ENCODE results near the gene MYOM3.

The MYOM3 gene

DNA sequence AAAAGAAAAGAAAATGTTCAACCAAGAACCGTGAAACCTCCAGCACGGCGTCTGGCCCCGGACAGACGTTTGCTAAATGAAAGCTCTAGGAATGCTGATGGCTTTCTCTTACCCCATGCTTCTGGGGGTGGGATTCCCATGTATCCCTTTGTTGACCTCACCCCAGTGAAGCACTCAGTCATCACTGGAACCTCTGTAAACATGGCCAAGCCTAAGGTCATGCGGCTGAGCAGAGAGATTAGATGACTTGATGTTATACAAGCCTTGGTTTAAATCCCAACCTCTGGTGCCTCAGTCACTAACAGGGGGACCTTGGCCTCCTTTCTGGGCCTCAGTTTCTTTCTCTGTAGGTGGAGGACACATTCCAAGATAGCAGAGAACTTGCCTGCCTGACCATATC, 2.8 kb upstream of the MYOM3 start:
- DNase-seq (ENCODE audit: low read depth in 3 of 3) = no peak

DNA sequence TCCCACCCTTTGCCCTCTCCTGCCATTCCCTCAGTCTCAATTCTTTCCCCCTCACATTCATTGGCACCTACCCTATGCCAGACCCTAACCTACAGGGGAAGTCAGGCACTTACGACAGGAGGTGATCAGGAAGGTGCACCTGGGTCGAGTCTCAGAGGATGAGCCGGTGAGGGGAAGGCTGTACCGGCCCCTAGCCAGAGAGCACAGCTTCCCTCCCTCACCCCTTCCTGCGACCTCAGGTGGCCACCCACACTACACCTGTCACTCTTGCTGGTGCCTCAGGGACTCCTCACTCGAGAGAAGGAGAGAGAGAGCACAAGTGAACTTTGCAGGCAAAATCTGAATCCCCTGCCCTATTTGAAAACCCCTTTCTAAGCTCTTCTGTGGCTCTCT, 1.7 kb upstream of the MYOM3 start:
- no peak for DNase-seq (ENCODE audit: low read depth in 3 of 3)

DNA sequence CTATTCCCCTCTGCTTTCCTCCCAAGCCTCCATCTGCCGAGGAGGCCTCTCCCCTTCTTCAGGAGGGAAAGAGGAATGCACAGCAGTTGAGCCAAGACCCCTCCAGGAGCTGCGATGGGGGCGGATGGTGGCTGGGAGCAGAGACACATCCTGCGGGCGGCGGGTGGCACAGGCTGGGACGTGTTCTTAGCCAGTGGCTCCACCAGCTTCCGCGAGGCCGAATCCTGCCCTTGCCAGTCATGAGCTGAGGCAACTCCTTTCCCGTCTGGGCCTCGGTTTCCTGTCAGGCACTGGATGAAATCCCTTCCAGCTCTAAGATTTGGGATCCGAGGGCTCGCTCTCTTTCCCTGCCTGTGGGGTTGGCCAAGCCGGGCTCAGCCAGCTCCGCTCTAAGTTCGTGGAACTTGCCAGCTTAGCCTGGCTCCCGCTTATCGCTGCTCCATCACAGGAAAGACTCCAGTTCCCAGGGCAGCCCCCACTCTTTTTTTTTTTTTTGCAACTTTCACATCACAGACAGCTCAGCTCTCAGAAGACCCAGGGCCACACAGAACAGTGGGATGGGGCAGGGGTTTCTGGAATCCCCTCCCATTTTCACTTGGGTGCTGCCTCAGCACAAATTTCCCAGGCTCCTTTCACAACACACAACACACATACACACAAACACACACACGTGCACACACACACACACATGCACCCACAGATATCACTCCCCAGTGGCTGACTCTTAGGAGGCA, 506 bp downstream of the MYOM3 start:
- DNase-seq (ENCODE audit: low read depth in 3 of 3) = no peak

GRCh38 chr1:24110642-24111261, 1.2 kb downstream of the MYOM3 start:
- no peak for DNase-seq (ENCODE audit: low read depth in 3 of 3)

GRCh38 chr1:24109686-24110475, 2.1 kb downstream of the MYOM3 start:
- DNase-seq (ENCODE audit: low read depth in 3 of 3) = no peak

DNA sequence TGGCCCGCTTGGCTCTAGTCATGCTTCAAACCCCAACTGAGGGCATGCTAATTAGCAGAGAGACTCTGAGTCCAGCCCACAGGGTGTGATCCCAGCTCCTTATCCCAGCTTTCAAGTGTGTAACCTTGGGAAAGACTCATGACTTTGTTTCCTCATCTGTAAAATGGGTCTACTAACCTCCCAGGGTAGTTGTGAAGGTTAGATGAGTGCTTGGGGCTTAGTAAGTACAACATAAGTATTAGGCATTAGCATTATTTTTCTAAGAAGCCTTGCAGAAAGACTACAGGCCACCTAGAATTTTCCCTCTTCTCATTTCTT, 2.8 kb downstream of the MYOM3 start:
- DNase-seq (ENCODE audit: low read depth in 3 of 3) = no peak

DNA sequence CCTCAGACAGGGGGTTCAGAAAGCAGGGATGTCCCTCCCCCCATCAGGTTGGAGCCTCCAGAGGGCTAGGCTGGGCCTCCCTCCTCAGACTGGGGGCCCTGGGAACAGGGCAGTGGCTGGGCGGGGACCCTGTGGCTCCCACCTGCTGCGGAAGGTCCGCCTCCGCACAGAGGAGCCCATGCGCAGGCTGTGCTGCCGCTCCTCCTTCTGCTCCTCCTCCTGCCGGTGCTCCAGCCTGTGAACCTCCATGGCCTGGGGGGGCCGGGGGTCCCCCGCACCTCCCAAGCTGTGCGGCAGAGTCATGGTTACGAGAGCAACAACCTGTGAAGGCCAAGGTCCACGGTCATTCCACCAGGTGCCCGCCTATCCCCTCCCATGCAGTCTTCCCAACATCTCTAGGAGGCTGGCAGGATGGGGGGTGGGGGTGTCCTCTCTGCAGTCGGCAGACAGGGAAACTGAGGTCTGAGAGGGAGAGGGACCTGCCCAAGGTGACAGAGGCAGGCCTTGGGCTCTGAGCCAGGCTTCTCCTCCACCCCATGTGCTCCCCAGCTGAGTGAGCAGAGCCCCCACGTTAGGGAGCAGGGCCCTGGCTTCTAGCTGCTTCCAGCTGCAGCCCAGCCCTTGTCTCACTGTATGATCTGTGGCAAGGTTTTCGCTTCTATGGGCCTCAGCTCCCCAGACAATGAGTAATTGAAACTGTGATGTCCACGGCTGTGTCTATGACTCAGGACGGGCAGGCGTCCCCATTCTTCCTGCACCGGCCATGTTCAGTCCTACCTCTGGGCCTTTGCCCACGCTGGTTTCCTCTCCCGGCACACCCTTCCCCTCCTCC, 3.4 kb downstream of the MYOM3 start:
- DNase-seq (ENCODE audit: low read depth in 3 of 3) = no peak

DNA sequence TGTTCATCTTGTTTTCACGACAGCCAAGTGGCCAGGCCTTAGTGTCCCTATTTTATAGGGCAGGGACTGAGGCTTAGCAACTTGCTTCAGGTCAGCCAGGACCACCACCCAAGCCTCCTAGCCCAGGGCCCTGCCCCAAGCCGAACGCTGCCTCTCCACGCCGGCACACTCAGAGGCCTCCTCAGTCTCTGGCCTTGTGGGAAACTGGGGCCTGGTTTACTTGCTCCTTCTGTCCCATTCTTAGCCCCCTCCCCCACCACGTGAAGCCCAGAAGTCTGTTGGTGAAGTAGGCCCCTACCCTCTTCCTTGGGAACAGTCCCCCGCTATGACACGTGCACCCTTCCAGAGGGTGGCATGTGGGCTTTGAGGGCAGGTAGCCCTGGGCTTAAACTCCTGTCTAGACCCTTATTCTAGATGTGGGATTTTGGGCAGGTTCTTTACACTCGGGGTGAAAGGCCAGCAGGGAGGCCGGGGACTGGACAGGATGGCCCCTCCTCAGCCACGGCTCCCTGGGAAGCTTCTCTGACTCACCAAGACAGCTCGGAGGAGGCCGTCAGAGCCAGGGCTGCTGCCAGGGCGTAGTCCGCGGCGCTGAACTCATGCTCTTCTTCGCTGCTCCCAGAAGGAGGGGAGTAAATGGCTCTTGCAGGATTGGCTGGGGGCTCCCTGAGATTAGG, 4.3 kb downstream of the MYOM3 start:
- no peak for DNase-seq (ENCODE audit: low read depth in 3 of 3)

DNA sequence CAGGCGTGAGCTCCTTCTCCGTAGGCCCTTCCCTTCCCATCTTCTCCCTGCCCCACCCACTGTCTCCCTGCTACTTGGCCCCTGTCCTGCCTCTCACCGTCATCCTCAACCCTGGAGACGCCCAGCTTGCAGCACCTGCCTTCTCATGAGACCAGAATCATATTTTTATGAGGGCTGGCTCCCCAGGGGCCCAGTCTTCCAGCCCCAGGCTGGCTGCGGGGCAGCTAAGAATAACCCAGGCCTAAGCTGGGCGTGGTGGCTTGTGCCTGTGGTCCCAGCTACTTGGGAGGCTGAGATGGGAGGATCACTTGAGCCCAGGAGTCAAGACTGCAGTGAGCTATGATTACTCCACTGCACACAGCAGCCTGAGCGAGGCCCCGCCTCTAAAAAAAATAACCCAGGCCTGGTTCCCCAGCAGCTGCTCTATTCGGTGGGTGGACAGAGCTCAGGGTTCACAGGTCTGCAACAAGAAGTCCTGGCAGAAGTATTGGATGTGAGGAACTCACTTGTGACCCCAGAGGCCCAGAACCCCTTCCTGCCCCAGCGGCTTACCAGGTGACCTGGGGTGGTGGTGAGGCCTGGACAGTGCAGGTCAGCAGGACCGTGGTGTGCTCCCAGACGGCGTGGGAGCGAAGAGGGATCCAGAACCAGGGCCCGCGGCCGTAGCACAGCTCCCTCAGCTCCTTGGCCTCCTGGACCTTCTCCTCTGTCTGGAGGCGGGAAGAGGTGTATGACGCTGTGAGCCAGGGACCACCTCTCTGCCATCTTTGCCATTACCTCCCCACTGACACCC, 6.4 kb downstream of the MYOM3 start:
- DNase-seq (ENCODE audit: low read depth in 3 of 3) = no peak

- DNase-seq (ENCODE audit: low read depth in 3 of 3) = no peak
Observed at GRCh38 chr1:24104854-24105253, 7.1 kb downstream of the MYOM3 start.

- no peak for DNase-seq (ENCODE audit: low read depth in 3 of 3)
Observed at GRCh38 chr1:24103879-24104278, 8.1 kb downstream of the MYOM3 start.

DNA sequence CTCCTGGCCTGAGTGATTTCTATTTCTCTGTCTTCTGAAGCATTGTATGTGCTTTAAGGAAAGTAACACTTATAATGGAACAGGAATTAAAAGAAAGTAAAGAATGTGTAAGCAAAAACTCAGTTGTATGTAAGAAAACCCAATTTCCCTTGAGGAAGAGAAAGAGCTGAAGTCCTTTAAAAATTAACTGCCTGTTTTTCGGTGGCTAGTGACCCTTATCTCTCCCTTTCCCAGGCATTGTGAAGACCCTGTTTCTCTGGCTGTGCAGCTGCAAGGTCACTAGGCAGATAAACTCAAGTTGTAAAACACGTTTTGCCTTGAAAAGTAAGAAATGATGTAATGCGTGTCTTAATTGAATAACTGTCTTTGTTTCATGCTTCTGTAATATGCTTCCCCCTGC, 8.5 kb downstream of the MYOM3 start:
- DNase-seq (ENCODE audit: low read depth in 3 of 3) = no peak

DNA sequence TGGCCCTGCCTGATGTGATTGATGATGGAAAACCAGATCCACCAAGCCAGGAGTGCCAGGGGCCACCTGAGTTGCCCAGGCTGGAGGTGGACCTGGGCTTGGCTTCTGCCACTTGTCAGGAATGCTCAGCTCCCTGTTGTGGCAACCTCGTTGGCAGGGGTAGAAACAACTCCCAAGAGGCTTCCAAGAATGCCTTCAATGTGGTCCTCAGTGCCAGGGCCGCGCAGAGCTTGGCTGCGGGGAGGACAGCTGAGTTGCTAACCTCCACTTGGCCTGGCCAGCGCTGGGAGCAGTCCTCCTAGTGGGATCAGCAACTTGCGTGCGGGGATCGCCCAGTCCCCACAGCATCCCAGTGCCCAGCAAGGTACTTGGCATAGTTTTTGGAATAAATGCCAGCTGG, 9.0 kb downstream of the MYOM3 start:
- DNase-seq (ENCODE audit: low read depth in 3 of 3) = no peak

GRCh38 chr1:24101796-24102586, 9.9 kb downstream of the MYOM3 start:
- no peak for DNase-seq (ENCODE audit: low read depth in 3 of 3)

DNA sequence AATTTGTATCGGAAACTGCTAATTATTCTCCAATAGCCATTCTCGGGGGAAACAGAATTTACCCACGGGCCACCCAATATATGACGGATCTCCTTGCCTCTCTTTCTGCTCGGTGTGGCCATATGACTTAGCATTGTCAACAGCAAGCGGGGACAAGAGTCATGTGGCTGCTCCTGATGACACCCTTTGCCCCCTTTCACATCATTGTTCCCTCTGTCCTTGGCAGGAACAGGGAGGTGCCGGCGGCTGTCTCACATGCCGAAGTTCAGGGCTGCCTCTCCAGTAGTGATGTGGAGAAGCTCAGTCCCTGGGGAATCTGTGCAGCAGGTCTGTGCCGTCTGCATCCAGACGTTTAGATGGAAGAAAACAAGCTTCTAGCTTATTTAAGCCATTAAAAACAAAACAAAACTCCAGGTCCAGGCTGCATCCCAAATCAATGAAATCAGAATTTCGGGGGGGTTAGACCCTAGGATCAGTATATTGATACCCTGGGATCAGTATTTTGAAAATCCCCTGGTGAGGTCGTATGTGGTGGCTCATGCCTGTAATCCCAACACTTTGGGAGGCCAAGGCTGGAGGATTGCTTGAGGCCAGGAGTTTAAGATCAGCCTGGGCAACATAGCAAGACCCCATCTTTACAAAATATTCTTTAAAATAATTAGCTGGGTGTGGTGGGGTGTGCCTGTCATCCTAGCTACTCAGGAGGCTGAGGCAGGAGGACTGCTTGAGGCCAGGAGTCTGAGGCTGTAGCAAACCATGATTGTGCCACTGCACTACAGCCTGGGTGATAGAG, 10.8 kb downstream of the MYOM3 start:
- DNase-seq (ENCODE audit: low read depth in 3 of 3) = no peak

GRCh38 chr1:24098943-24099638, 12.8 kb downstream of the MYOM3 start:
- no peak for DNase-seq (ENCODE audit: low read depth in 3 of 3)

- no peak for DNase-seq (ENCODE audit: low read depth in 3 of 3)
Observed at GRCh38 chr1:24098102-24098501, 13.8 kb downstream of the MYOM3 start.

DNA sequence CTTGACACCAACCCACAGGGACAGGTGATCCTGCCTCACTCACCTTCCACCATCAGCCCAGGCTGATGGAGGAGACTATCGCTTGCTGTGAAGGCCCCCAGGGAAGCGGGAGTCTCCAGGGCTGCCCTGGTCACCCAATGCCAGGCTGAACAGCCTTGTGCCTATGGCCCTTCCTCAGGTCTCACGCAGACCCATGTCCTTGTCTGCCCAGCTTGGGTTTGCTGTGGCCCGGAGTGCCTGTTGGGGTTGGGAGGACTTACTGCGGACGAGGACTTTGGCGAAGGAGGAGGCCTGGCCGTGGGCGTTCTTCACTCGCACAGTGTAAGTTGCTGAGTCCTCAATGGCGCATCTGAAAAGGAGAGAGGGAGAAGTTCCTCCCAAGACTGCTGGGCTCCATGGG, 14.3 kb downstream of the MYOM3 start:
- no peak for DNase-seq (ENCODE audit: low read depth in 3 of 3)

- no peak for DNase-seq (ENCODE audit: low read depth in 3 of 3)
Observed at GRCh38 chr1:24096739-24097103, 15.2 kb downstream of the MYOM3 start.

Measured in stimulated activated CD4-positive, alpha-beta T cell treated with anti-CD3 and anti-CD28 coated beads, TNF-alpha, amount 100 ng/mL, for 48 hours (primary cell).